ENCODE results near the gene TCF7L1.
"Not testable (repeated sequence)": the region's sequence is repeated elsewhere in the genome, so short reads cannot be mapped to it uniquely, and the experiment has no call there.

TCF7L1 gene

DNA sequence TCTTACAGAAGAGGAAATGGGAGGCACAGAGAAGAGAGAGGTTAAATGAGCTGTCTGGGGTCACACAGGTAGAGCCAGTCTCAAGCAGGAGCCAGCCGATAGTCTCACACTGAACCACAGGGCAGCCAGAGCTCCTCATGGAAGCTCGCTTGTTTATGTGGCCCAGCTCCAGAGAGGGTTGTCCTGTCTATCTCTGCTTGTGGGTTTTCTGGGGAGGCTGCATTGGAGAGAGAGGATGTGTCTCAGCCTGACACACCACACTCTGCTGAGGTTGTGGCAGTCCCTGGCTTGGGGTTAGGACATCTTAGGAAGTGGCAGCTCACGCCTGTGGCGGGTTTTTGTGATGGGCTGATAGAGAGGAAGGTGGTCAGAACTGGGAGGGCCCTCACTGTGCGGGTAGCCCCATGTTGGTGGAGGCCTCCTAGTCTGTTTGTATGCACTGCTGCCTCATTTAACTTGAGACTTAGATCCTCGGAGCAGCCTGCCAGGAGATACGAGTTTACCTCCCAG lies 52.3 kb downstream of the TCF7L1 start:
- DNase-seq: no peak

- DNase-seq: no peak
Observed at GRCh38 chr2:85187069-85187468, 53.9 kb downstream of the TCF7L1 start.

- no peak for DNase-seq
Observed at GRCh38 chr2:85188852-85189251, 55.7 kb downstream of the TCF7L1 start.

DNA sequence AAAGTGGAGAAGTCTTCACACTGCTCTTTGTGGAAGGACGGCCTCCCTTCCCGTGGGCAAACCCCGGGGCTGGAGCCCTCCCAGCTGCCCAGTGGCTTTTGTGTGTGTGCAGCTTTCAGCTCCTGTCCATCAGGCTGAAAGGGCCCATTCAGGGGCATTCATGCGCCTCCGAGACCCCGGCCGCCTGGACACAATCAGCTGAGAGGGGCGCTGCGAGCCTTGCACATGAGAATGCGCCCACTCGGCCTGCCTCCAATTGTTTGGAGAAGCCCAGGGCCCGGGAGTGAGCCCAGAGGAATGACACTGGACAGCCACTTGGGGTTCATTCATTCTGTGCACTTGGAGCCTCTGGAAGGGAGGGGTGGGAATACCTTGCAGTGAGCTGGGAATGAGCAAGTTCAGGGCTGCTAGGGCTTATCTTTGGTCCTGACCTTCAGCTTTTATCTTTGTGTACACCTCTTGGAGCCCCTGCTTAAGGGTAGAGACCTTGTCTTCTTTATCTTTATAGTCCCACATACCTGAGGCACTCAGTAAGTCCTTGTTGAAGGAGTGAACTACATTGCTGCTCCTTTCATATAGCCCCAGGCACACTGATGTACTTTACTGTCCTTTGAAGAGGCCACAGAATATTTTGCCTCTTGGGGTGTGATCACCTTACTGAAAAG lies 56.5 kb downstream of the TCF7L1 start:
- DNase-seq: no peak

DNA sequence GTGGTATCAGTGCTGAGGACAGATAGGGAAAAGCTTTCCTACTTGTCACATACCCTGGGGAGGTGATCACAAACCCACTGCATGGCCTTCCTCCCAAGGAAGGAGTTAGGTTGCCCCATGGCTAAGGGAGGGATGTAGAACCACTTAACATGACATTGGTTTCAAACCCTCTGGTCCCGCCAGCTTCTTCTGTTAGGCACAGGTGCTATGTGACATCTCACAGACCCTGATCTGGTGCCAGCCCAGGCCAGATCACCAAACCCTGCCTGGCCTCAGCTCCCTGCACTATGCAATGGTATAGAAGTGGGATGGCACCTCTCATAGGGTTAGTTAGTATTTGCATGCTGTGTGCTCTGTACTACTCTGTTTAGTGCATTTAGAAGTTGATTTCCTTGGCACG lies 58.0 kb downstream of the TCF7L1 start:
- DNase-seq: no peak

DNA sequence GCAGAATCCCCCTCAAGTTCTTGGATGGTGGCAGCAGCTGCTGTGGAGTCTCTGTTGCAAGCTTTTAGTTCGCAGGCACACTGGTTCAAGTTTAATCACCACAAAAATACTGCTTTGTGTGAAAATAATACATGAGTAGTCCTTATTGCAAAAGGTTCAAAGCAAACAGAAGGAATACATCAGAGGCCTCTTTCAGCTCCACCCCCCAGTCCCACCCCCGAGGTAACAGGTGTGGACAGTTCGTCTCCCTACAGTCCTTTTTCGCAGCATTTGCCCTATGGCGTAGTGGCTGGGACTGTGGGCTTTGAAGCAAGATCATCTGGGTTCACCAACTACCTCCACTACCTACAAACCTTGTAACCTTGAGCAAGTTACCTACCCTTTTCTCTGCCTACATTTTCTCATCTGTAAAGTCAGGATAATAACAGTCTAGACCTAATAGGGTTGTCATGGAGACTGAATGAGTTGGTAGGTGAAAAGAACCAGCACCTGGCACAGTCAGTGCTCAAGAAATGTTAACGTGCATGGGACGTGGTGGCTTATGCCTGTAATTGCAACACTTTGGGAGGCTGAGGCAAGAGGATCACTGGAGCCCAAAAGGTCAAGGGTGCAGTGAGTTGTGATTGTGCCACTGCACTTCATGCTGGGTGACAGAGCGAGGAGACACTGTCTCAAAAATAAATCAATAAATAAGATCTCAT lies 61.7 kb downstream of the TCF7L1 start:
- no peak for DNase-seq

DNA sequence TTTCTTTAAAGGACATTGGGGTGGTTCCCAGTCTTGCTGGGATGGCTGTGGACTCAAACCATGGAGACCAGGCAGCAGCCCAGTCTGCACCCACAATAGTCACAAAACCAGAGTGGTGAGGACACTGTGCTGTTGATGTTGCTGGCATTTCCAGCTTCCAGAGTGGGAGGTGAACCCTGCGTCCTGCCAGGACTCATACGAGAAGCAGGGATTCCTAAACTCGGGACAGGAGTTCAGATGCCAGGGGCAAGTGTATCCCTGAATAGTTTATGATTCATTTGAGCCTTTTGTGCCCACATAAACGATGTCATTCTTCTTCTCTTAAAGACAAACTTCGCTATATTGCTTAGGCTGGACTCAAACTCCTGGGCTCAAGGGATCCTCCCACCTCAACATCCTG lies 62.8 kb downstream of the TCF7L1 start:
- no peak for DNase-seq

DNA sequence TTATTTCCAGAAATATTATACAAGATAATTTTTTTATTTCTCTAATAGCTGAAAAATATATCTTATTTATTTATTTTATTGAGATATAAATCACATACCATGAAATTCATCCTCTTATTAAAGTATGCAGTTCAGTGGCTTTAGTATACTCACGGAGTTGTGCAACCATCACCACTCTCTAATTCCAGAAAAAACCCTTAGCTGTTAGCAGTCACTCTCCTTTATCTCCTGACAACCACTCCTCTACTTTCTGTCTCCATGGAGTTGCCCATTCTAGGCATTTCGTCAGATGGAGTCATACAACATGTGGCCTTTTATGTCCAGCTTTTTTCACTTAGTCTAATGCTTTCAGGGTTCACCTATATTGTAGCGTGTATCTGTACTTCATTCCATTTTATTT lies 66.5 kb downstream of the TCF7L1 start:
- no peak for DNase-seq

DNA sequence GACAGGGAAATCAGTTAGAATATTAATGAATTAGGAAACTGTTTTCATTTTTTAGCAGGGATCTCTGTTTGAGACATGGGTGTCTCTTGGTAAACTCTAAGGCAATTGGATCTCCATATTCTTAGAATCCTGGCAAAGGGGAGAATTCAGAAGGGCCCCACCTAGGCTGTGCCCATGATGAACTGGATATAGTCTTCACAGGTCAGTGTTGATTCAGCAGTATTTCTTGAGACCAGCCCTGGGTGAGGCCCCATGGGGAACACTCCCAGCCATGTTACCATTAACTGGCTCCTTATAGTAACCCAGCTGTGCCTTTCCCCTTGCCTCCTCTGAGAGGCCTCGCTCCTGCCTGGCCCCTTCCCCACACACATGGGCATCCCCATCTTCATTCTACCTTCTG lies 76.7 kb downstream of the TCF7L1 start:
- DNase-seq: no peak

DNA sequence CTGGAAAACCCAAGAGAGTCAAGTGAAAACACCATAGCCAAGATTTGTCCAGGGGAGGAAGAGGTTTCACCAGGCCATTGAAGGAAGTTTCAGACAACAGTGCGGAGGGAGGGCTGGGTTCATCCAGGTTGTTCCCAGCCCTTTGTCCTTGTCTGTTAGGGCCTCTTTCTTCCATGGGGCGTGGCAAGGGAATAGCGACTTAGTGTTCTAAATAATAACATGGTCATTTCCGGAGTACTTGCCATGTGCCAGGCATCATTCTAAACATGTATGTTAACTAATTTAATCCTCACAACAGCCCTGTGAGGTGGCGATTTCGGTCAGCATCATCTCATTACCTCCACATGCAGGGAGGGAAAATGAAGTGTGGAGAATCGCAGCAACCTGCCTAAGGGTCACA lies 77.3 kb downstream of the TCF7L1 start:
- DNase-seq: no peak

DNA sequence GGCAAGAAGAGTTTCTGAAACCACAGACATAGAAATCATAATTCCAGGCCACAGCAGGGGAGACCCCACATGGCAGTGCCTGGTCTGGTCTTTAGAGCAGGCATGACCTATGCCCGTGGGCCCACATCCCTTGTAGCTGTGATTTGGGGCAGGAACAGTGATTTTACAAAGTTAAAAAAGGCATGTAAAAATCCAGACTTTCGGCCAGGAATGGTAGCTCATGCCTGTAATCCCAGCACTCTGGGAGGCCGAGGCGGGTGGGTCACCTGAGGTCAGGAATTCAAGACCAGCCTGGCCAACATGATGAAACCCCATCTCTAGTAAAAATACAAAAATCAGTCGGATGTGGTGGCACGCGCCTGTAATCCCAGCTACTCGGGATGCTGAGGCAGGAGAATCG lies 78.4 kb downstream of the TCF7L1 start:
- not testable (repeated sequence) for DNase-seq

DNA sequence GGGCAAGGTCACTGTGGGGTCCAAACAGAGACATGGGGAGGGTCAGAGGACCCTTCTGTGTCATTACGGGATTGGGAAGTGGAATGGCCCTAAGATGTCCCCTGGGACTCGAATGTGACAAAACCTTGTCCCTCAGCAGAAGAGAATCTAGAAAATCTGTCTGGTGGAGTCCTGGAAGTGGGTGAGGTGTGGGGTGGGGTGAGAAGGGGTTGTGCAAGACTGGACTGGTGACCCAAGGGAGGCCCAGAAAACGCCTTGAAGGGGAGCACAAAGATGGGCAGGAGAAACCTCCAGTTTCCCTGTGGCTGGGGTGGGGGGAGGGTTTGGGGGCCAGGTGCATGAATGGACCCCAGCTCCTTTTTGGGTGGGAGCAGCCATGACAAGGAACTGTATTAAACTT lies 79.6 kb downstream of the TCF7L1 start:
- DNase-seq: no peak

- DNase-seq: peak; percentile 63
Observed at GRCh38 chr2:85213404-85213803, 80.2 kb downstream of the TCF7L1 start.

DNA sequence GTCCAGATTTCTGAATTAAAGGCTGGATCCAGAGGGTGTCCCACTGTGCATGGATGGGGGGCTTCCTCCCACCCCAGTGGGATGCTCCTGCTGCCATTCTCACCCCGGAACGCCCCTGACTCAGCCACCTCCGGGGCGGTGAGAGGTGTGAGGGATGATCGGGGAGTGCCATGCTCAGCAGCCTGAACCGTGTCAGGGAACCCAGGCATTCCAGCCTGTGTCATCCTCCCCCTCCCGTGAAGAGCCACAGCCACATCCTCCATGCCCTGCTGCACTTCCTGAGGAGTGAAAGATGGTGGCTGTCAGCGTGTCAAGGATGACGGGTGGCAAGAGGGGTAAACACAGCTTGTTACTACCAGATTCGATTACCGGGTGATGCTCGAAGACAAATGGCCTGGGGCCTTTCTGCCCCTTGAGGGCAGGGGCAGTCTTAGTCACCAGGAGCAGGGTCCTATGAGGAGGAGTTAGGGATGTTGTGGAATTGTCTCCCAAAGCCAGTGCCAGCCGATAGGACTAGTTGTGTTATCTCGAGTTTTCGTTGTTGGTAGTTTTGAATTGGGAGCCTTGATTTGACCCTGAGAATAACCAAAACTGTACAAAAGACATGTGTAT lies 80.8 kb downstream of the TCF7L1 start:
- DNase-seq: no peak

DNA sequence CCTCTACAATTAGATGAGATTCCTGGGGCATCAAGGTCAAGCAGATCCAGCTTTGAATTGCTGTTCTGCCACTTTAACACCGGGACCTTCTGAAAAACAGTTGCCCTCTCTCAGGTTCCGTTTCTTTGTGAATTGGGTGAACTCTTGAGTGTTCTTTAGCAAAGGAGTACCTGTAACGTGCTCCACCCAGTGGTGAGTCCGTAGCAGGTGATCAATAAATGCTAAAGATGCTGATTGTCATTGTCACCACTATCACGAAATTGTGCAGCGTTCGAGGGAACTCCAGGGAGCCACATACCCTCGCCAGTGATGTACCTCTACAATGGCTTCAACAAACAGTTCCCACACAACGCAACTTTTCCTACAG lies 81.9 kb downstream of the TCF7L1 start:
- peak; percentile 21 for DNase-seq

- DNase-seq: peak; percentile 38
Observed at GRCh38 chr2:85215448-85216401, 82.5 kb downstream of the TCF7L1 start.

DNA sequence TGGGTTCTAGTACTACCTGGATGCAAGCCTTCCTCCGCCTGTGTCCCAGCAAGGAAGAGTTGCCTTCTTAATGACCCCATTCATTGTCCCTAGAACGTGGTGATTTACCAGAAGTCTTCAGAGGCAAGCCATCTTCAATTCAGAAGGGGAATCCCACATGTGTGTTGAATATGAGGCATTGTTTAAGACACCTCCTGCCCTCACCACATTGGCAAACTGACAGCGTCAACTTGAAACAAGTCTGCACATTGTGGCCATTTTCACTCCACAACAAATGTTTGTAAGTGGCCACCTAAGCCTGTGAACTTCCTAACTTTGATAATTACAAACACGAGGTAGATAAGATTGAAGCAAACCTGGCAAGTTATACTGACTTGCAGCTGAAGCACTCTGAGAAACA lies 83.7 kb downstream of the TCF7L1 start:
- DNase-seq: peak; percentile 16

- DNase-seq: no peak
Observed at GRCh38 chr2:85221067-85221691, 88.0 kb downstream of the TCF7L1 start.

DNA sequence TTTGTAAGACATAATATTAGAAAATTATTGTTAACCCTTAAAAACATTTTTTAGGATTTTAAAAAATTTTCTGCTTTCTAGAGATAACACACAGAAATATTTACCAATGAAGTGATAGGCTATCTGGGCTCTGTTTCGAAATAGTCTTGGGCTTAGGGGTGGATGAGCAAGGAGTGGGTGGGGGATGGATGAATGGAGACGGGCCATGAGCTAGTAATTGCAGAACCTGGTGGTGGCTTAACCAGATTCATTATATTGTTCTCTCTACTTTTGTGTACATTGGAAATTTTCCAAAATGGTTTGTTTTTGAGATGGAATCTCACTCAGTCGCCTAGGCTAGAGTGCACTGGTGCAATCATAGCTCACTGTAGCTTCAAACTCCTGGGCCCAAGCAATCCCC lies 89.6 kb downstream of the TCF7L1 start:
- no peak for DNase-seq

GRCh38 chr2:85226783-85227182 lies 93.6 kb downstream of the TCF7L1 start:
- DNase-seq: no peak

- peak; percentile 40 for DNase-seq
Observed at GRCh38 chr2:85230679-85231467, 97.7 kb downstream of the TCF7L1 start.

DNA sequence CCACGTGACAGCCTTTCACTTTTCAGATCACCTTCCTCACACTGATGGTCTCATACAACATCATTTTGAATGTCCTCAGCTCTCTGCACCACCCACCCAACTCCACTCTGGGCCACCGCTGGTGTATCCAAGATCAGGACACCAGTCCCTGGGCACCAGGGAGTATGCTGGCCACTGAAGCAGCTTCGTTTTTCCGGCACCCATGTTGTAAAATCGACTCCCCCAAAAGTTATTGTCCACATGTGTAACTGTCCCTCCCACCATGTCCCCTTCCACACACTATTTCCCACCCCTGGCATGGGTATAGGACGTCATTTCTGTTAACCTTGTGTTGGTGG lies 98.2 kb downstream of the TCF7L1 start:
- no peak for DNase-seq

All from RPMI8226 (cell line).